Smooth muscle cell (in vitro differentiated cells): Measurements from ENCODE around the gene ITSN2. TPM values are rescaled to one million over a fixed set of nuclear protein-coding genes. Genes with fewer than 3 reads are reported as not detected.

Source experiments
- DNase-seq: peaks from one replicate; lab custom pipeline; 2025; ENCODE audit not compliant: unreplicated experiment; lab: John Stamatoyannopoulos, UW
- H2AFZ ChIP-seq: fragments of 200-600 bp; sonication (generic); 2 replicates; pipeline ENCODE4 v1.6.0; 2016; ENCODE audit warnings: antibody characterized with exemption, low read depth, mild to moderate bottlenecking
- H3F3A ChIP-seq: fragments of 200-600 bp; sonication (generic); 2 replicates; pipeline ENCODE4 v1.6.0; 2017; ENCODE audit warnings: antibody characterized with exemption, low read depth
- H3K27ac ChIP-seq: fragments of 200-600 bp; sonication (generic); 2 replicates; pipeline ENCODE4 v1.5.1; 2016; ENCODE audit warnings: low read depth, mild to moderate bottlenecking
- H3K27me3 ChIP-seq: fragments of 200-600 bp; sonication (generic); 2 replicates; pipeline ENCODE4 v1.6.1; 2016; ENCODE audit warnings: low read depth, mild to moderate bottlenecking
- H3K36me3 ChIP-seq: fragments of 200-600 bp; sonication (generic); 2 replicates; pipeline ENCODE4 v1.5.1; 2016; ENCODE audit warnings: low read depth
- H3K4me1 ChIP-seq: fragments of 200-600 bp; sonication (generic); 2 replicates; pipeline ENCODE4 v1.5.1; 2016; ENCODE audit warnings: low read depth
- H3K4me2 ChIP-seq: fragments of 200-600 bp; sonication (generic); 2 replicates; pipeline ENCODE4 v1.6.0; 2016; ENCODE audit warnings: mild to moderate bottlenecking
- H3K4me3 ChIP-seq: fragments of 200-600 bp; sonication (generic); 2 replicates; pipeline ENCODE4 v1.5.1; 2016; ENCODE audit warnings: mild to moderate bottlenecking
- H3K79me2 ChIP-seq: fragments of 200-600 bp; sonication (generic); 2 replicates; pipeline ENCODE4 v1.6.0; 2016; ENCODE audit warnings: low read depth, mild to moderate bottlenecking
- H3K9ac ChIP-seq: fragments of 200-600 bp; sonication (generic); 2 replicates; pipeline ENCODE4 v1.6.0; 2016; ENCODE audit warnings: low read depth
- H3K9me3 ChIP-seq: fragments of 200-600 bp; sonication (generic); replicated peaks from 2 replicates; pipeline ENCODE4 v1.5.1; 2016; ENCODE audit warnings: low read depth
- H4K20me1 ChIP-seq: fragments of 200-600 bp; sonication (generic); 2 replicates; pipeline ENCODE4 v1.6.0; 2016; ENCODE audit warnings: low read depth
- CTCF ChIP-seq: fragments of 200-600 bp; sonication (generic); IDR thresholded peaks from 2 replicates; pipeline ENCODE4 v1.5.1; 2017; ENCODE audit warnings: borderline replicate concordance, mild to moderate bottlenecking, antibody characterized with exemption; ENCODE audit not compliant: insufficient read depth, poor library complexity, severe bottlenecking
- WGBS: methylation state at CpG from one replicate; pipeline ENCODE4 v1.1.7; 2016; ENCODE audit warnings: low lambda C conversion rate; 5-methylcytosine and 5-hydroxymethylcytosine counted together
- polyA plus RNA-seq: library from polyadenylated mRNA; unstranded; fragments of >200 nt; fragmentation: Nextera tagmentation; extraction: Ambion mirVana; gene quantifications from 2 replicates; pipeline ENCODE4 v1.2.1, GENCODE V29; 2016
- total RNA-seq: library from RNA; depleted of rRNA; stranded (reverse); fragments of >200 nt; gene quantifications from 2 replicates; pipeline ENCODE4 v1.2.3, GENCODE V29; 2014

Gene ITSN2
- total and polyA plus RNA-seq, 2 experiments from 2014 or later: 8.5 to 19.6 TPM

DNA sequence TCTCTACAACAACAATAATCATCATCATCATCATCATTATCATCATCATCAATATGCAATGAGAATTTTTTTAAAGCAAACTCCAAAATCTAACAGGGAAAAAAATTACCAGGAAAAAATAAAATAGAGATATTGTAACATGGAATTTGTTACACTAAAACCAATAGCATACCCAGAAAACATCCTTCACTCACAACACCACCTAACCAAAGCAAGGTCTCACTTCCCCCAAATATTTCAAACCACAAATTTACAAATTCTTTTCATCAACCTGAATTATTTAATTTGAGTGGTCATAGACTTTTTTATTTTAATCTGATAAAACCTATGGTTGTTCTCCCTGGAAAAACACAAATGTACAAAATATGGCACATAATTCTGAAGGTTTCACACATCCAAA, 11.2 kb downstream of the ITSN2 start:
- H3K79me2 ChIP-seq: peaks cover 94% of the 10 kb centered on the region
- TF ChIP-seq CTCF: no peak
- H3K4me2 ChIP-seq: no peak overlapping the region

GRCh38 chr2:24345937-24346336, 14.4 kb downstream of the ITSN2 start:
- no peaks in the 10 kb centered on the region for H3F3A ChIP-seq
- peaks cover 77% of the 10 kb centered on the region for H4K20me1 ChIP-seq
- H2AFZ ChIP-seq: no peak overlapping the region
- DNase-seq: no peak
- H3K9me3 ChIP-seq: no peaks in the 10 kb centered on the region
- no peak overlapping the region for H3K4me2 ChIP-seq
- no peak overlapping the region for H3K9ac ChIP-seq
- no peaks in the 10 kb centered on the region for H3K36me3 ChIP-seq
- no peak overlapping the region for H3K4me3 ChIP-seq
- TF ChIP-seq CTCF: no peak
- WGBS: 84% methylated on average over 4 of the region's 4 CpGs
- peaks cover 75% of the 10 kb centered on the region for H3K79me2 ChIP-seq
- no peak overlapping the region for H3K27ac ChIP-seq
- H3K4me1 ChIP-seq: no peaks in the 10 kb centered on the region
- H3K27me3 ChIP-seq: no peaks in the 10 kb centered on the region

More for the DNA sequence above, 11.2 kb downstream of the ITSN2 start:
- H3K9me3 ChIP-seq: no peaks in the 10 kb centered on the region
- no peaks in the 10 kb centered on the region for H3F3A ChIP-seq
- H2AFZ ChIP-seq: no peak overlapping the region
- no peak overlapping the region for H3K27ac ChIP-seq
- H3K4me1 ChIP-seq: no peaks in the 10 kb centered on the region
- H3K36me3 ChIP-seq: no peaks in the 10 kb centered on the region
- H3K4me3 ChIP-seq: no peak overlapping the region
- H3K27me3 ChIP-seq: no peaks in the 10 kb centered on the region
- no peak for DNase-seq
- peaks cover 78% of the 10 kb centered on the region for H4K20me1 ChIP-seq
- no peak overlapping the region for H3K9ac ChIP-seq

- Histone ChIP-seq H2AFZ (no peak overlapping the region), H3K4me1 (no peaks in the 10 kb centered on the region), H3K4me2 (no peak overlapping the region), H4K20me1 (peaks cover 75% of the 10 kb centered on the region), H3K4me3 (no peak overlapping the region), H3K9ac (no peak overlapping the region), H3K79me2 (peaks cover 66% of the 10 kb centered on the region), H3K27me3 (no peaks in the 10 kb centered on the region), H3K27ac (no peak overlapping the region), H3K9me3 (no peaks in the 10 kb centered on the region), H3K36me3 (no peaks in the 10 kb centered on the region), H3F3A (no peaks in the 10 kb centered on the region)
- WGBS: 100% methylated on average over 1 of the region's 1 CpG
- DNase-seq: no peak
- no peak for TF ChIP-seq CTCF
Measured at GRCh38 chr2:24343225-24343882, 17.0 kb downstream of the ITSN2 start.

DNA sequence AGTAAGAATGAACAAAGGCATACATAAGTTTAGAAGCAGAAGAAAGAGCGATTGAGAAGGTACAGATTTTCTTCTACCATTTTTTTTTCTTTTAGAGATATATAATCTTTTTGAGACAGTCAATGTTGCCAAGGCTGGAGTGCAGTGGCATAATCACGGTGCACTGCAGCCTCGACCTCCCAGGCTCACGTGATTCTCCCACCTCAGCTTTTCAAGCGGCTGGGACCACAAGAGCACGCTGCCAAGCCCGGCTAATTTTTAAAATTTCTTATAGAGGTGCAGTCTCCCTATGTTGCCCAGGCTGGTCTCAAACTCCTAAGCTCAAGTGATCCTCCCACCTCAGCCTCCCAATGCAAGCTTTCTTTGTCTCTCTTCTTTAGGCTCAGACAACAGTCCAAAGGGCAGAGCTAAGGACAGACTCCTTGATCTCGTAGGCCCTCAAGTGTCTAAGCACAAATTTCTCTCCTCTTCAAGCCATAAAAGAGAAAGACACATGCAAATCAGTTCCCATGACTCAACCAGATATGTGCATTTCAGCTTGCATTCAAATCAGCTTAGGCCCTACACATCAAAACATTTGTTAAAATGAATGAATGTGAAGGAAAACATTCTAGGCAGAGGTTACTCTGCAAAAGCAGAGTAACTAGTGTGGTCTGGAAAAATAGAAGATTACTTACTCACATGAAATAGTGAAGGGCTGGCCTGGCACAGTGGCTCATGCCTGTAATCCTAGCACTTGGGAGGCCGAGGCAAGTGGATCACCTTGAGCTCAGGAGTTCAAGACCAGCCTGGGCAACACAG, 18.0 kb downstream of the ITSN2 start:
- WGBS: 86% methylated on average over 9 of the region's 9 CpGs
- DNase-seq: no peak
- peaks cover 59% of the 10 kb centered on the region for H3K79me2 ChIP-seq

More for the DNA sequence above, 18.0 kb downstream of the ITSN2 start:
- Histone ChIP-seq H3K36me3 (no peaks in the 10 kb centered on the region), H4K20me1 (peaks cover 78% of the 10 kb centered on the region), H3K4me1 (no peaks in the 10 kb centered on the region), H3K4me3 (no peak overlapping the region), H3K4me2 (no peak overlapping the region), H3K27ac (no peak overlapping the region), H3K9me3 (no peaks in the 10 kb centered on the region), H2AFZ (no peak overlapping the region), H3F3A (no peaks in the 10 kb centered on the region), H3K27me3 (no peaks in the 10 kb centered on the region), H3K9ac (no peak overlapping the region)
- TF ChIP-seq CTCF: no peak
